PFSK-1 (cell line): ENCODE measurements around the gene CAPNS1.

Experiments used
- FOXP2 ChIP-seq: optimal IDR thresholded peaks from 2 replicates; pipeline ENCODE3; 2011; ENCODE audit warnings: borderline replicate concordance, control low read depth, inconsistent platforms; ENCODE audit not compliant: insufficient read depth; ENCODE audit errors: extremely low read length, extremely low read depth
- POLR2AphosphoS5 ChIP-seq: IDR thresholded peaks from 2 replicates; pipeline ENCODE4 v1.6.1; 2012; ENCODE audit warnings: low read depth, mild to moderate bottlenecking, control low read depth, low read length, moderate library complexity
- REST ChIP-seq, 2 experiments: IDR thresholded peaks; 2 replicates each; pipeline versions ENCODE4 v1.6.1 to v1.8.0; 2011 to 2012; ENCODE audit warnings: low read depth in 2 of 2, low read length in 2 of 2, control low read depth in 1 of 2, inconsistent platforms in 1 of 2, mild to moderate bottlenecking in 1 of 2, moderate library complexity in 1 of 2; ENCODE audit not compliant: insufficient read depth in 1 of 2
- SIN3A ChIP-seq: IDR thresholded peaks from 2 replicates; pipeline ENCODE4 v1.6.1; 2012; ENCODE audit warnings: mild to moderate bottlenecking, low read length, moderate library complexity, borderline replicate concordance; ENCODE audit not compliant: insufficient read depth
- TAF1 ChIP-seq: IDR thresholded peaks from 2 replicates; pipeline ENCODE4 v1.6.1; 2012; ENCODE audit warnings: low read length, control low read depth, borderline replicate concordance; ENCODE audit not compliant: insufficient read depth

CAPNS1 gene

DNA sequence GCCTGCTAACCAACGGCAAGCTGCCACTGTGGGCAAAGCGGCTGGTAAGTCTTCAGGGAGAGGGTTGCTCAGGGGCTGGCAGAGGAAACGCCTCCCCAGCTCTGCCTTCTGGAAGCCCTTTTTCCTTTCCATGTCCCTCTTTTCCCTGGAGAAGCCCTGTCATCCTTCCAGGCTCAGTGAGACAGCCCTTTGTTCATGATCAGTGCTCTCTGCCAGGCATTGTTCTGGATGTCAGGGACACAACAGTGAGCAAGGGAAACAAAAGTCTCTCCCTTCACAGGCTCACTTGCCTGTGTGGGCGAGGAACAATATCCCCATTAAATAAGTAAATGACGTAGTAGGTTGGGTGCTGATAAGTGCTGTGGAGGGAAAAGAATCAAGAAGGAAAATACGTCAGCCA is 42.8 kb upstream of the CAPNS1 start:
- TF ChIP-seq TAF1 (no peak), FOXP2 (no peak), REST (IDR thresholded peaks at IDR 0.05; ENCODE audit: insufficient read depth in 1 of 2, low read depth in 2 of 2, low read length in 2 of 2) (no peak), POLR2AphosphoS5 (no peak), SIN3A (no peak)

- TF ChIP-seq REST (IDR thresholded peaks at IDR 0.05; ENCODE audit: insufficient read depth in 1 of 2, low read depth in 2 of 2, low read length in 2 of 2) (no peak), TAF1 (no peak), POLR2AphosphoS5 (no peak), SIN3A (no peak), FOXP2 (no peak)
Measured at GRCh38 chr19:36099166-36099785, 40.6 kb upstream of the CAPNS1 start.

DNA sequence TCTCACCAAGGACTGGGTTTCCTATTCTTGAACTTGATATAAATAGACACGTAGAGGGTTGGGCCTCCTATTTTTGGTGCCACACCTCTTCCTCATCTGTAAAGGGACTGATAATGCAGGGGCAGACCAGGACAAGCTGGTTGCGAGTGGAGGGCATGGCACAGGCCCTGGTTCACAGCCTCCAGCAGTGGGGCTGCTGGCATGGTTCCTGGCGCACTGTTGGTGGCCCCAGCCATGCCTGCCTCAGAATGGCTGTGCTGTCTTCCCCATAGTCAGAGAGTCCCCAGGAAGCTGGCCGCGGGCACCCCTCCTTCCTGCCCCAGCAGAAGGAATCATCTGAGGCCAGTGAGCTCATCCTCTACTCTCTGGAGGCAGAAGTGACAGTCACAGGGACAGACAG is 39.4 kb upstream of the CAPNS1 start:
- TF ChIP-seq TAF1 (no peak), REST (IDR thresholded peaks at IDR 0.05; ENCODE audit: insufficient read depth in 1 of 2, low read depth in 2 of 2, low read length in 2 of 2) (no peak), FOXP2 (no peak), POLR2AphosphoS5 (no peak)

DNA sequence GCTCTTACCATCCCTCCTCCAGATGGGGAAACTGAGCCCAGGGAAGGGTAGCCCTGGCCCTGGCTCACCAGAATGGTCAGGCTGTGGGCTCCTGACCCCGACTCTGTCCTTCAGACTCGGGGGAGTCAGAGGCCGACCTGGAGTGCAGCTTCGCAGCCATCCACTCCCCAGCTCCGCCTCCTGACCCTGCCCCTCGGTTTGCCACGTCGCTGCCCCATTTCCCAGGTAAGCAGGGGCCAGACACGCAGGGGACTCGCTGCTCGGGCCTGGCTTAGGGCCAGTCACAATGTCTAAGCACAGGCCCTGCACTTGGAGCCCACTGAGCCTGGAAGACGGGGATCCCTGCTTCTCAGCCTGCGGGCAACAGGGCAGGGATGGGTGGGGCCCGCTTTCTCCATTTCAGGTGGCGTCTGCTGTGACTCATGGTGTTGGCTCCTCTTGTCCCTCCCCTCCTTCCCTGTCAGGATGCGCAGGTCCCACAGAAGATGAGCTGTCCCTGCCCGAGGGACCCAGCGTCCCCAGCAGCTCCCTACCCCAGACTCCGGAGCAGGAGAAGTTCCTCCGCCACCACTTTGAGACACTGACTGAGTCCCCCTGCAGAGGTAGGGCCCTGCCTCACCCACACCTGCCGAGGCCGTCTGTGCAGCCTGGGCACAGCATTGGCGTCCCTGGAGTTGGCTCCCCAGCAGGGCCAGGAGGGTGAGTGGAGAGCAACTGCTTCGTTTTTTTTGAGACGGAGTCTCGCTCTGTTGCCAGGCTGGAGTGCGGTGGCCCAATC is 38.1 kb upstream of the CAPNS1 start:
- TF ChIP-seq POLR2AphosphoS5 (no peak), TAF1 (no peak), FOXP2 (no peak), REST (IDR thresholded peaks at IDR 0.05; ENCODE audit: insufficient read depth in 1 of 2, low read depth in 2 of 2, low read length in 2 of 2) (no peak), SIN3A (no peak)
